ENCODE results near the gene HLA-A. TPM values are rescaled to one million over a fixed set of nuclear protein-coding genes. Genes with fewer than 3 reads are reported as not detected.

HLA-A gene
- total RNA-seq, 1 experiment from 2014 or later: 451 TPM

GRCh38 chr6:29907637-29908340 is 34.5 kb upstream of the HLA-A start:
- CTCF ChIA-PET: interaction anchor here (1.3 kb wide), 1 partner anchor 58 kb away, joined by 3 read pairs; no protein-coding TSS in a partner anchor
- Mint-ChIP-seq H3K4me3 (ENCODE audit: low read depth, unreplicated experiment) (no peak overlapping the region), H3K4me1 (ENCODE audit: low read depth, unreplicated experiment) (peaks cover 28% of the 10 kb centered on the region), H3K36me3 (ENCODE audit: insufficient read depth, unreplicated experiment) (no peaks in the 10 kb centered on the region), H3K27ac (ENCODE audit: unreplicated experiment) (no peak overlapping the region), H3K9me3 (ENCODE audit: low read depth, unreplicated experiment) (no peaks in the 10 kb centered on the region), H3K27me3 (ENCODE audit: unreplicated experiment) (peaks cover 21% of the 10 kb centered on the region)
- no peak for TF ChIP-seq CTCF (IDR thresholded peaks at IDR 0.05; ENCODE audit: unreplicated experiment)
- DNase-seq: no peak
- intact Hi-C loops (cut with micrococcal nuclease; ENCODE audit: unreplicated experiment): no loop called here
- BruUV-seq (replicated peaks): no TSS peak

- BruUV-seq (replicated peaks): no TSS peak
- H3K27me3 Mint-ChIP-seq (ENCODE audit: unreplicated experiment): peaks cover 26% of the 10 kb centered on the region
- CTCF ChIA-PET: interaction anchor here (1.3 kb wide), 1 partner anchor 57 kb away, joined by 3 read pairs; no protein-coding TSS in a partner anchor
- H3K36me3 Mint-ChIP-seq (ENCODE audit: insufficient read depth, unreplicated experiment): no peaks in the 10 kb centered on the region
- no peak overlapping the region for H3K4me3 Mint-ChIP-seq (ENCODE audit: low read depth, unreplicated experiment)
- no peak for TF ChIP-seq CTCF (IDR thresholded peaks at IDR 0.05; ENCODE audit: unreplicated experiment)
- peaks cover 28% of the 10 kb centered on the region for H3K4me1 Mint-ChIP-seq (ENCODE audit: low read depth, unreplicated experiment)
- no peak for DNase-seq
- H3K9me3 Mint-ChIP-seq (ENCODE audit: low read depth, unreplicated experiment): no peaks in the 10 kb centered on the region
- H3K27ac Mint-ChIP-seq (ENCODE audit: unreplicated experiment): no peak overlapping the region
- intact Hi-C loops (cut with micrococcal nuclease; ENCODE audit: unreplicated experiment): no loop called here
Observed at GRCh38 chr6:29908341-29908662, 34.0 kb upstream of the HLA-A start.

- H3K36me3 Mint-ChIP-seq (ENCODE audit: insufficient read depth, unreplicated experiment): no peaks in the 10 kb centered on the region
- H3K27me3 Mint-ChIP-seq (ENCODE audit: unreplicated experiment): peaks cover 30% of the 10 kb centered on the region
- H3K9me3 Mint-ChIP-seq (ENCODE audit: low read depth, unreplicated experiment): no peaks in the 10 kb centered on the region
- no peak overlapping the region for H3K27ac Mint-ChIP-seq (ENCODE audit: unreplicated experiment)
- no peak overlapping the region for H3K4me3 Mint-ChIP-seq (ENCODE audit: low read depth, unreplicated experiment)
- no TSS peak for BruUV-seq (replicated peaks)
- no peak for DNase-seq
- intact Hi-C loops (cut with micrococcal nuclease; ENCODE audit: unreplicated experiment): no loop called here
- CTCF ChIA-PET: interaction anchor here (1.3 kb wide), 1 partner anchor 57 kb away, joined by 3 read pairs; no protein-coding TSS in a partner anchor
- H3K4me1 Mint-ChIP-seq (ENCODE audit: low read depth, unreplicated experiment): peaks cover 28% of the 10 kb centered on the region
- no peak for TF ChIP-seq CTCF (IDR thresholded peaks at IDR 0.05; ENCODE audit: unreplicated experiment)
Observed at GRCh38 chr6:29908710-29909109, 33.6 kb upstream of the HLA-A start.

GRCh38 chr6:29909985-29910384 is 32.3 kb upstream of the HLA-A start:
- Mint-ChIP-seq H3K4me1 (ENCODE audit: low read depth, unreplicated experiment) (peaks cover 28% of the 10 kb centered on the region), H3K27ac (ENCODE audit: unreplicated experiment) (no peak overlapping the region), H3K27me3 (ENCODE audit: unreplicated experiment) (peaks cover 39% of the 10 kb centered on the region), H3K9me3 (ENCODE audit: low read depth, unreplicated experiment) (no peaks in the 10 kb centered on the region), H3K4me3 (ENCODE audit: low read depth, unreplicated experiment) (no peak overlapping the region), H3K36me3 (ENCODE audit: insufficient read depth, unreplicated experiment) (no peaks in the 10 kb centered on the region)
- TF ChIP-seq CTCF (IDR thresholded peaks at IDR 0.05; ENCODE audit: unreplicated experiment): no peak
- no TSS peak for BruUV-seq (replicated peaks)
- intact Hi-C loops (cut with micrococcal nuclease; ENCODE audit: unreplicated experiment): no loop called here
- CTCF ChIA-PET: no interaction called here
- no peak for DNase-seq

Data from Calu3 (cell line).